ENCODE measurements around the gene MT1M. TPM values are rescaled to one million over a fixed set of nuclear protein-coding genes. Genes with fewer than 3 reads are reported as not detected.

Gene MT1M
- polyA plus RNA-seq, 2 of the 4 experiments (the other 2 are of a cell fraction): not detected

GRCh38 chr16:56609463-56609921 lies 23.0 kb upstream of the MT1M start (continued):
- no peak for TF ChIP-seq SMC3 (IDR thresholded peaks at IDR 0.05)
- no peak for TF ChIP-seq KDM5A (IDR thresholded peaks at IDR 0.05)
- no peak for TF ChIP-seq RAD21 (conservative IDR thresholded peaks at IDR 0.05 in 1 of 2, IDR thresholded peaks at IDR 0.05 in 1 of 2)
- TF ChIP-seq USF2 (IDR thresholded peaks at IDR 0.05): no peak
- no peak for TF ChIP-seq EP300 (IDR thresholded peaks at IDR 0.05)
- no peak for TF ChIP-seq NPAS2 (CRISPR knock-in tag; IDR thresholded peaks at IDR 0.05; ENCODE audit: borderline replicate concordance)
- no peak for TF ChIP-seq MYC (IDR thresholded peaks at IDR 0.05; ENCODE audit: borderline replicate concordance, low read length)
- no peak for TF ChIP-seq MAZ (IDR thresholded peaks at IDR 0.05; ENCODE audit: borderline replicate concordance, low read depth, low read length)
- no peak for TF ChIP-seq EHF (CRISPR knock-in tag; IDR thresholded peaks at IDR 0.05)
- no peak for TF ChIP-seq FOXS1 (CRISPR knock-in tag; IDR thresholded peaks at IDR 0.05)
- no peak for TF ChIP-seq HEYL (CRISPR knock-in tag; IDR thresholded peaks at IDR 0.05)
- TF ChIP-seq HOXB5 (CRISPR knock-in tag; IDR thresholded peaks at IDR 0.05): no peak
- TF ChIP-seq JUNB (IDR thresholded peaks at IDR 0.05): no peak
- no peak for TF ChIP-seq PHF8 (IDR thresholded peaks at IDR 0.05; ENCODE audit: borderline replicate concordance, low read depth)
- TF ChIP-seq ZSCAN20 (CRISPR knock-in tag; IDR thresholded peaks at IDR 0.05): no peak

GRCh38 chr16:56610017-56610608 lies 22.3 kb upstream of the MT1M start:
- Histone ChIP-seq H3K27ac (peak overlapping the region; percentile 93 to 96), H3K9me3 (no peaks in the 10 kb centered on the region), H3K4me2 (peak overlapping the region; percentile 81), H3K4me3 (peak overlapping the region; percentile 61; the same call in 2 of the 3 replicates), H3K4me1 (peaks cover 71% of the 10 kb centered on the region)
- ATAC-seq (no peak), FAIRE-seq (no peak), DNase-seq (ENCODE audit: low read depth in 1 of 2, low spot score in 1 of 2) (peak; percentile 21 to 75)
- TF ChIP-seq FOSL2 (IDR thresholded peaks at IDR 0.05) (no peak), FOSL2 (CRISPR knock-in tag; IDR thresholded peaks at IDR 0.05) (peak; percentile 19; the same call in 1 of the 2 replicates), JUN (IDR thresholded peaks at IDR 0.05) (no peak; a peak in 1 of 5 replicates), HOXA7 (CRISPR knock-in tag; IDR thresholded peaks at IDR 0.05) (peak; percentile 85), RARB (CRISPR knock-in tag; IDR thresholded peaks at IDR 0.05) (0 out of 2 replicates have a peak, but pooled peaks have one; percentile 54), TP53 (CRISPR knock-in tag; IDR thresholded peaks at IDR 0.05) (peak; percentile 80; the same call in 1 of the 2 replicates), HMGXB4 (CRISPR knock-in tag; IDR thresholded peaks at IDR 0.05; ENCODE audit: borderline replicate concordance) (no peak), CBX8 (IDR thresholded peaks at IDR 0.05) (no peak), HOXB13 (CRISPR knock-in tag; IDR thresholded peaks at IDR 0.05; ENCODE audit: low read depth) (no peak), NPAS2 (CRISPR knock-in tag; IDR thresholded peaks at IDR 0.05; ENCODE audit: borderline replicate concordance) (no peak), ATOH8 (CRISPR knock-in tag; IDR thresholded peaks at IDR 0.05; ENCODE audit: low read depth) (0 out of 2 replicates have a peak, but pooled peaks have one; percentile 19), MAX (IDR thresholded peaks at IDR 0.05) (0 out of 2 replicates have a peak, but pooled peaks have one; percentile 18), TFCP2L1 (CRISPR knock-in tag; IDR thresholded peaks at IDR 0.05) (peak; percentile 42), EHF (CRISPR knock-in tag; IDR thresholded peaks at IDR 0.05) (0 out of 2 replicates have a peak, but pooled peaks have one; percentile 35), FOSB (CRISPR knock-in tag; IDR thresholded peaks at IDR 0.05) (peak; percentile 94)
- ChIA-PET POLR2A (interaction anchor here (1.2 to 10.8 kb wide), 5 partner anchors 14 to 74 kb away, joined by 4 to 185 read pairs (median 23); partner anchors contain the start of genes MT1F and MT1X), CTCF (interaction anchor here (0.9 to 19.7 kb wide), 9 partner anchors 9 to 185 kb away, joined by 3 to 340 read pairs (median 4); partner anchors contain the start of genes MT1A, MT1B, MT1E and MT1F)
- 8% methylated on average over 10 of the region's 10 CpGs for WGBS (ENCODE audit: missing lambda C conversion rate)
